ENCODE measurements around the gene STX4. TPM values are rescaled to one million over a fixed set of nuclear protein-coding genes. Genes with fewer than 3 reads are reported as not detected.

The STX4 gene
- total and polyA plus RNA-seq, 9 of the 15 experiments (the other 6 are each of a cell fraction or from before 2014, with no cell fraction given), result 3.2 to 48.0 (median 21.5) TPM

DNA sequence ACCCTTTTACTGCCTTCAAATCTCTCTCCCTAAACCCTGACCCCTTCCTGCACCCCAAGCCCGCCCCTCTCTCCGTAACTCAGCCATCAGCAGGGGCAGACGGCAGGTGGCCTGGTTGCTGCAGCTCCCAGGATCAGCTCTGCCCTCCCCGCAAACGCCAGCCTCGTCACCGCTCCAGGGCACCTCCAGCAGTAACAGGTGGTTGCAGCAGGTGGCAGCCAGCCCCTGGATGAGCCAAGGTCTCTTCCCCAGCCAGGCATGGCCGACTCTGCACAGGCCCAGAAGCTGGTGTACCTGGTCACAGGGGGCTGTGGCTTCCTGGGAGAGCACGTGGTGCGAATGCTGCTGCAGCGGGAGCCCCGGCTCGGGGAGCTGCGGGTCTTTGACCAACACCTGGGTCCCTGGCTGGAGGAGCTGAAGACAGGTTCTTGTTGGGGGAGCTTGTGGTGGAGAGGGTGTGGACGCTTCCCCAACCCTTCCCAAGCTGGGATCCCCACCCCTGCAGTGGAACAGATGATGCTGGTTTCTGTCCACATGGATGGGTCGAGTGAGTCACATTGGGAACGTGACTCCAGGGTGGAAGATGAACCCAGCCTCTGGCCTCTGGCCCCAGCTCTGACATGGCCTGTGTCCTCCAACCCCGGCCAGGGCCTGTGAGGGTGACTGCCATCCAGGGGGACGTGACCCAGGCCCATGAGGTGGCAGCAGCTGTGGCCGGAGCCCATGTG is 47.8 kb upstream of the STX4 start (continued):
- TF ChIP-seq BRF1 (IDR thresholded peaks at IDR 0.05; ENCODE audit: borderline replicate concordance, extremely low read depth, insufficient read length) (no peak), ZC3H8 (IDR thresholded peaks at IDR 0.05) (no peak), STAG1 (CRISPR knock-in tag; IDR thresholded peaks at IDR 0.05; ENCODE audit: borderline replicate concordance) (no peak; the same call in 1 of the 2 replicates), IFI16 (CRISPR knock-in tag; IDR thresholded peaks at IDR 0.05) (no peak), ZBTB7A (IDR thresholded peaks at IDR 0.05; ENCODE audit: borderline replicate concordance, control insufficient read depth, low read depth, low read length) (no peak), PRPF4 (IDR thresholded peaks at IDR 0.05; ENCODE audit: insufficient read depth, low read depth, low read length, poor library complexity, severe bottlenecking) (no peak), ZNF41 (CRISPR knock-in tag; conservative IDR thresholded peaks at IDR 0.05) (no peak), GATAD2B (IDR thresholded peaks at IDR 0.05; ENCODE audit: borderline replicate concordance) (no peak), MXI1 (IDR thresholded peaks at IDR 0.05; ENCODE audit: low read depth, low read length) (no peak), ILF3 (IDR thresholded peaks at IDR 0.05; ENCODE audit: borderline replicate concordance) (no peak)
- TF ChIP-seq, protein P1, sequence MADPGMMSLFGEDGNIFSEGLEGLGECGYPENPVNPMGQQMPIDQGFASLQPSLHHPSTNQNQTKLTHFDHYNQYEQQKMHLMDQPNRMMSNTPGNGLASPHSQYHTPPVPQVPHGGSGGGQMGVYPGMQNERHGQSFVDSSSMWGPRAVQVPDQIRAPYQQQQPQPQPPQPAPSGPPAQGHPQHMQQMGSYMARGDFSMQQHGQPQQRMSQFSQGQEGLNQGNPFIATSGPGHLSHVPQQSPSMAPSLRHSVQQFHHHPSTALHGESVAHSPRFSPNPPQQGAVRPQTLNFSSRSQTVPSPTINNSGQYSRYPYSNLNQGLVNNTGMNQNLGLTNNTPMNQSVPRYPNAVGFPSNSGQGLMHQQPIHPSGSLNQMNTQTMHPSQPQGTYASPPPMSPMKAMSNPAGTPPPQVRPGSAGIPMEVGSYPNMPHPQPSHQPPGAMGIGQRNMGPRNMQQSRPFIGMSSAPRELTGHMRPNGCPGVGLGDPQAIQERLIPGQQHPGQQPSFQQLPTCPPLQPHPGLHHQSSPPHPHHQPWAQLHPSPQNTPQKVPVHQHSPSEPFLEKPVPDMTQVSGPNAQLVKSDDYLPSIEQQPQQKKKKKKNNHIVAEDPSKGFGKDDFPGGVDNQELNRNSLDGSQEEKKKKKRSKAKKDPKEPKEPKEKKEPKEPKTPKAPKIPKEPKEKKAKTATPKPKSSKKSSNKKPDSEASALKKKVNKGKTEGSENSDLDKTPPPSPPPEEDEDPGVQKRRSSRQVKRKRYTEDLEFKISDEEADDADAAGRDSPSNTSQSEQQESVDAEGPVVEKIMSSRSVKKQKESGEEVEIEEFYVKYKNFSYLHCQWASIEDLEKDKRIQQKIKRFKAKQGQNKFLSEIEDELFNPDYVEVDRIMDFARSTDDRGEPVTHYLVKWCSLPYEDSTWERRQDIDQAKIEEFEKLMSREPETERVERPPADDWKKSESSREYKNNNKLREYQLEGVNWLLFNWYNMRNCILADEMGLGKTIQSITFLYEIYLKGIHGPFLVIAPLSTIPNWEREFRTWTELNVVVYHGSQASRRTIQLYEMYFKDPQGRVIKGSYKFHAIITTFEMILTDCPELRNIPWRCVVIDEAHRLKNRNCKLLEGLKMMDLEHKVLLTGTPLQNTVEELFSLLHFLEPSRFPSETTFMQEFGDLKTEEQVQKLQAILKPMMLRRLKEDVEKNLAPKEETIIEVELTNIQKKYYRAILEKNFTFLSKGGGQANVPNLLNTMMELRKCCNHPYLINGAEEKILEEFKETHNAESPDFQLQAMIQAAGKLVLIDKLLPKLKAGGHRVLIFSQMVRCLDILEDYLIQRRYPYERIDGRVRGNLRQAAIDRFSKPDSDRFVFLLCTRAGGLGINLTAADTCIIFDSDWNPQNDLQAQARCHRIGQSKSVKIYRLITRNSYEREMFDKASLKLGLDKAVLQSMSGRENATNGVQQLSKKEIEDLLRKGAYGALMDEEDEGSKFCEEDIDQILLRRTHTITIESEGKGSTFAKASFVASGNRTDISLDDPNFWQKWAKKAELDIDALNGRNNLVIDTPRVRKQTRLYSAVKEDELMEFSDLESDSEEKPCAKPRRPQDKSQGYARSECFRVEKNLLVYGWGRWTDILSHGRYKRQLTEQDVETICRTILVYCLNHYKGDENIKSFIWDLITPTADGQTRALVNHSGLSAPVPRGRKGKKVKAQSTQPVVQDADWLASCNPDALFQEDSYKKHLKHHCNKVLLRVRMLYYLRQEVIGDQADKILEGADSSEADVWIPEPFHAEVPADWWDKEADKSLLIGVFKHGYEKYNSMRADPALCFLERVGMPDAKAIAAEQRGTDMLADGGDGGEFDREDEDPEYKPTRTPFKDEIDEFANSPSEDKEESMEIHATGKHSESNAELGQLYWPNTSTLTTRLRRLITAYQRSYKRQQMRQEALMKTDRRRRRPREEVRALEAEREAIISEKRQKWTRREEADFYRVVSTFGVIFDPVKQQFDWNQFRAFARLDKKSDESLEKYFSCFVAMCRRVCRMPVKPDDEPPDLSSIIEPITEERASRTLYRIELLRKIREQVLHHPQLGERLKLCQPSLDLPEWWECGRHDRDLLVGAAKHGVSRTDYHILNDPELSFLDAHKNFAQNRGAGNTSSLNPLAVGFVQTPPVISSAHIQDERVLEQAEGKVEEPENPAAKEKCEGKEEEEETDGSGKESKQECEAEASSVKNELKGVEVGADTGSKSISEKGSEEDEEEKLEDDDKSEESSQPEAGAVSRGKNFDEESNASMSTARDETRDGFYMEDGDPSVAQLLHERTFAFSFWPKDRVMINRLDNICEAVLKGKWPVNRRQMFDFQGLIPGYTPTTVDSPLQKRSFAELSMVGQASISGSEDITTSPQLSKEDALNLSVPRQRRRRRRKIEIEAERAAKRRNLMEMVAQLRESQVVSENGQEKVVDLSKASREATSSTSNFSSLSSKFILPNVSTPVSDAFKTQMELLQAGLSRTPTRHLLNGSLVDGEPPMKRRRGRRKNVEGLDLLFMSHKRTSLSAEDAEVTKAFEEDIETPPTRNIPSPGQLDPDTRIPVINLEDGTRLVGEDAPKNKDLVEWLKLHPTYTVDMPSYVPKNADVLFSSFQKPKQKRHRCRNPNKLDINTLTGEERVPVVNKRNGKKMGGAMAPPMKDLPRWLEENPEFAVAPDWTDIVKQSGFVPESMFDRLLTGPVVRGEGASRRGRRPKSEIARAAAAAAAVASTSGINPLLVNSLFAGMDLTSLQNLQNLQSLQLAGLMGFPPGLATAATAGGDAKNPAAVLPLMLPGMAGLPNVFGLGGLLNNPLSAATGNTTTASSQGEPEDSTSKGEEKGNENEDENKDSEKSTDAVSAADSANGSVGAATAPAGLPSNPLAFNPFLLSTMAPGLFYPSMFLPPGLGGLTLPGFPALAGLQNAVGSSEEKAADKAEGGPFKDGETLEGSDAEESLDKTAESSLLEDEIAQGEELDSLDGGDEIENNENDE (IDR thresholded peaks at IDR 0.05; ENCODE audit: low read depth, low read length), result no peak
- TF ChIP-seq, protein P2, sequence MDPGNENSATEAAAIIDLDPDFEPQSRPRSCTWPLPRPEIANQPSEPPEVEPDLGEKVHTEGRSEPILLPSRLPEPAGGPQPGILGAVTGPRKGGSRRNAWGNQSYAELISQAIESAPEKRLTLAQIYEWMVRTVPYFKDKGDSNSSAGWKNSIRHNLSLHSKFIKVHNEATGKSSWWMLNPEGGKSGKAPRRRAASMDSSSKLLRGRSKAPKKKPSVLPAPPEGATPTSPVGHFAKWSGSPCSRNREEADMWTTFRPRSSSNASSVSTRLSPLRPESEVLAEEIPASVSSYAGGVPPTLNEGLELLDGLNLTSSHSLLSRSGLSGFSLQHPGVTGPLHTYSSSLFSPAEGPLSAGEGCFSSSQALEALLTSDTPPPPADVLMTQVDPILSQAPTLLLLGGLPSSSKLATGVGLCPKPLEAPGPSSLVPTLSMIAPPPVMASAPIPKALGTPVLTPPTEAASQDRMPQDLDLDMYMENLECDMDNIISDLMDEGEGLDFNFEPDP (CRISPR knock-in tag; IDR thresholded peaks at IDR 0.05), result no peak
- TF ChIP-seq, protein P3, sequence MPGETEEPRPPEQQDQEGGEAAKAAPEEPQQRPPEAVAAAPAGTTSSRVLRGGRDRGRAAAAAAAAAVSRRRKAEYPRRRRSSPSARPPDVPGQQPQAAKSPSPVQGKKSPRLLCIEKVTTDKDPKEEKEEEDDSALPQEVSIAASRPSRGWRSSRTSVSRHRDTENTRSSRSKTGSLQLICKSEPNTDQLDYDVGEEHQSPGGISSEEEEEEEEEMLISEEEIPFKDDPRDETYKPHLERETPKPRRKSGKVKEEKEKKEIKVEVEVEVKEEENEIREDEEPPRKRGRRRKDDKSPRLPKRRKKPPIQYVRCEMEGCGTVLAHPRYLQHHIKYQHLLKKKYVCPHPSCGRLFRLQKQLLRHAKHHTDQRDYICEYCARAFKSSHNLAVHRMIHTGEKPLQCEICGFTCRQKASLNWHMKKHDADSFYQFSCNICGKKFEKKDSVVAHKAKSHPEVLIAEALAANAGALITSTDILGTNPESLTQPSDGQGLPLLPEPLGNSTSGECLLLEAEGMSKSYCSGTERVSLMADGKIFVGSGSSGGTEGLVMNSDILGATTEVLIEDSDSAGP (CRISPR knock-in tag; IDR thresholded peaks at IDR 0.05), result no peak

Data from K562 (cell line).